ENCODE measurements around the gene TIMM17A.

DNA sequence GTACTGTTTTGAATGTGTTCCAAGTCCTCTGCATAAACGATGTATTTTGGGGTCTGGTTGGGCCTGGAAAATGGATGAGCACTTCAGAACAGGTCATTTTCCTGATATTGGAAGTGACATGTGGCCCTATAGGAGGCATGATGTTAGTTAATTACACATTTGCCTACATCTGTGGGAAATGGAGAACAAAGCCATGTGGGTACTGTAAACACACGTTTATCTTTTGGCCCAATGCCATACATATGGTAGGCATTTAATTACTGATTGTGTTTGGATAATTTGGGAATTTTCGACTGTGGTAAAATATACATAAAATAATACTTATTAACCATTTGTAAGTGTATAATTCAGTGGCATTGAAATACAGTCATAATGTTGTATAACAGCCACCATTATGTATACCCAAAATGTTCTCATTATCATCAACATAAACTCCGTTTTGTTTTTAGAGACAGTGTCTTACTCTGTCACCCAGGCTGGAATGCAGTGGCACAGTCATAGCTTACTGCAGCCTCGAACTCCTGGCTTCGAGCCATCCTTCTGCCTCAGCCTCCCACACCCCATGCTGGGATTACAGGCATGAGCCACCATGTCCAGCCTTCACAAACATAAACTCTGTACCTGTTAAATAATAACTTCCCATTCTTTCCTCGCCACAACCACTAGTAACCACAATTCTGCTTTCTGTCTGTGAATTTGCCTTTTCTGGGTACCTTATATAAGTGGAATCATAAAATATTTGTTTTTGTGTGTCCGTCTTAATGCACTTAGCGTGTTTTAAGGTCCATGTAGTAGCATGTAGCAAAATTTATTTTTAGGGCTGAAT lies 15.2 kb downstream of the TIMM17A start:
- no peak for TF ChIP-seq POLR2AphosphoS5 (IDR thresholded peaks at IDR 0.05)
- TF ChIP-seq, protein P1, sequence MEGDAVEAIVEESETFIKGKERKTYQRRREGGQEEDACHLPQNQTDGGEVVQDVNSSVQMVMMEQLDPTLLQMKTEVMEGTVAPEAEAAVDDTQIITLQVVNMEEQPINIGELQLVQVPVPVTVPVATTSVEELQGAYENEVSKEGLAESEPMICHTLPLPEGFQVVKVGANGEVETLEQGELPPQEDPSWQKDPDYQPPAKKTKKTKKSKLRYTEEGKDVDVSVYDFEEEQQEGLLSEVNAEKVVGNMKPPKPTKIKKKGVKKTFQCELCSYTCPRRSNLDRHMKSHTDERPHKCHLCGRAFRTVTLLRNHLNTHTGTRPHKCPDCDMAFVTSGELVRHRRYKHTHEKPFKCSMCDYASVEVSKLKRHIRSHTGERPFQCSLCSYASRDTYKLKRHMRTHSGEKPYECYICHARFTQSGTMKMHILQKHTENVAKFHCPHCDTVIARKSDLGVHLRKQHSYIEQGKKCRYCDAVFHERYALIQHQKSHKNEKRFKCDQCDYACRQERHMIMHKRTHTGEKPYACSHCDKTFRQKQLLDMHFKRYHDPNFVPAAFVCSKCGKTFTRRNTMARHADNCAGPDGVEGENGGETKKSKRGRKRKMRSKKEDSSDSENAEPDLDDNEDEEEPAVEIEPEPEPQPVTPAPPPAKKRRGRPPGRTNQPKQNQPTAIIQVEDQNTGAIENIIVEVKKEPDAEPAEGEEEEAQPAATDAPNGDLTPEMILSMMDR (IDR thresholded peaks at IDR 0.05): no peak

All from breast epithelium (tissue), 3 donors.